ENCODE measurements around the gene RGR. TPM values are rescaled to one million over a fixed set of nuclear protein-coding genes. Genes with fewer than 3 reads are reported as not detected.

Gene RGR
- total RNA-seq, 1 experiment from 2014 or later: not detected

DNA sequence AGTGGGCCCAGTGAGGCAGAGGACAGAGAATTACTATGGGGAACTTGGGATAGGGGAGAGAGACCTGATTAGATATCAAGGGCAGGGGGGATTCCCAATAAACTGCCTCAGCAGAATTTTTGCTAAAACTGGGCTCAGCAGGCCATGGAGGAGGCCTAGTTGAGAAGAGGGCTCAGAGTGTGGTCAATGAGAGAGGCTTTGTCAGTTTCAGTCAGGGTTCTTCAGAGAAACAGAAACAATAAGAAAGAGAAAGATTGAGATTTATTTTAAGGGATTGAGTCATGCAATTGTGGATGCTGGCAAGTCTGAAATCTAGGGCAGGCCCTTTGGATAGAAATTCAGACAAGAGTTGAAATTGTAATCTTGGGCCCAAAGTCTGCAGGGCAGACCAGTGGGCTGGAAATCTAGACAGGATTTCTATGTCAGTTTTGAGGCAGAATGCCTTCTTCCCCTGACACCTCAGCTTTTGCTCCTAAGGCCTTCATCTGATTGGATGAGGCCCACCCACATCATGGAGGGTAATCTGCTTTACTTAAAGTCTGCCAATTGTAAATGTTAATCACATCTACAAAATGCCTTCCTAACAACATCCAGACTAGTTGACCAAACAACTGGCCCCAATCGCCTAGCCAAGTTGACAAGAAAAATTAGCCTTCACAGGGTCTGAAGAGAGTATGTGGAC is 50.1 kb downstream of the RGR start:
- no peak for ATAC-seq
- Histone ChIP-seq H3K4me3 (replicated peaks in 1 of 2; ENCODE audit: low read depth in 1 of 2, low read length in 2 of 2) (no peak overlapping the region), H3K9me2 (ENCODE audit: insufficient read depth) (no peaks in the 10 kb centered on the region), H3K4me1 (ENCODE audit: control insufficient read depth in 1 of 2, insufficient read depth in 2 of 2, low read length in 2 of 2) (no peaks in the 10 kb centered on the region), H3K79me2 (ENCODE audit: insufficient read depth, low read length) (no peaks in the 10 kb centered on the region), H3K36me3 (ENCODE audit: control insufficient read depth in 1 of 2, insufficient read depth in 2 of 2, low read length in 2 of 2) (no peaks in the 10 kb centered on the region), H3K9me3 (ENCODE audit: control insufficient read depth in 1 of 2, insufficient read depth in 1 of 2, low read depth in 1 of 2, low read length in 2 of 2) (no peaks in the 10 kb centered on the region), H3K27me3 (ENCODE audit: insufficient read depth, low read length) (peaks cover 19% of the 10 kb centered on the region; the same call in 1 of the 2 replicates), H4K20me1 (ENCODE audit: insufficient read depth) (no peaks in the 10 kb centered on the region), H3K27ac (ENCODE audit: low read depth, low read length) (no peak overlapping the region), H3K4me2 (ENCODE audit: low read length) (no peak overlapping the region), H3K9ac (ENCODE audit: low read length) (no peak overlapping the region), H2AFZ (ENCODE audit: low read depth, low read length, poor library complexity, severe bottlenecking) (no peak overlapping the region)
- ChIA-PET RAD21 (ENCODE audit: low non-redundant PET in 1 of 2, low total read pairs in 2 of 2, uncharacterized antibody in 2 of 2, unreplicated experiment in 2 of 2) (no interaction called here), CTCF (no interaction called here), POLR2A (no interaction called here)
- intact Hi-C loops (cut with micrococcal nuclease): no loop called here
- TF ChIP-seq EZH2phosphoT487 (IDR thresholded peaks at IDR 0.05; ENCODE audit: borderline replicate concordance): no peak
- no peak for TF ChIP-seq TCF7L2 (IDR thresholded peaks at IDR 0.05; ENCODE audit: borderline replicate concordance, extremely low read depth, insufficient read depth, insufficient read length)
- no peak for TF ChIP-seq ZFX (IDR thresholded peaks at IDR 0.05)
- no peak for TF ChIP-seq ZBTB33 (IDR thresholded peaks at IDR 0.05; ENCODE audit: extremely low read depth, insufficient replicate concordance, low read length)
- TF ChIP-seq, protein P1, sequence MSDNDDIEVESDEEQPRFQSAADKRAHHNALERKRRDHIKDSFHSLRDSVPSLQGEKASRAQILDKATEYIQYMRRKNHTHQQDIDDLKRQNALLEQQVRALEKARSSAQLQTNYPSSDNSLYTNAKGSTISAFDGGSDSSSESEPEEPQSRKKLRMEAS (IDR thresholded peaks at IDR 0.05): no peak
- no TSS peak for BruUV-seq (replicated peaks)
- DNase-seq (ENCODE audit: low read depth, low spot score): no peak

All from HCT116 (cell line).